Measurements from ENCODE around the gene PFKFB3.

PFKFB3 gene

GRCh38 chr10:6269432-6269831 lies 66.7 kb downstream of the PFKFB3 start:
- POLR2A ChIA-PET (ENCODE audit: low non-redundant PET) = no interaction called here
- TF ChIP-seq CTCF (conservative IDR thresholded peaks at IDR 0.05; ENCODE audit: low read depth) = no peak
- CTCF ChIA-PET = no interaction called here
- no peak overlapping the region for H3K27ac ChIP-seq
- no peak for DNase-seq (ENCODE audit: low spot score)

- DNase-seq (ENCODE audit: low spot score) = no peak
- ChIA-PET POLR2A (ENCODE audit: low non-redundant PET) (no interaction called here), CTCF (no interaction called here)
- TF ChIP-seq CTCF (conservative IDR thresholded peaks at IDR 0.05; ENCODE audit: low read depth) = no peak
- H3K27ac ChIP-seq = no peak overlapping the region
Measured at GRCh38 chr10:6269953-6270867, 67.5 kb downstream of the PFKFB3 start.

DNA sequence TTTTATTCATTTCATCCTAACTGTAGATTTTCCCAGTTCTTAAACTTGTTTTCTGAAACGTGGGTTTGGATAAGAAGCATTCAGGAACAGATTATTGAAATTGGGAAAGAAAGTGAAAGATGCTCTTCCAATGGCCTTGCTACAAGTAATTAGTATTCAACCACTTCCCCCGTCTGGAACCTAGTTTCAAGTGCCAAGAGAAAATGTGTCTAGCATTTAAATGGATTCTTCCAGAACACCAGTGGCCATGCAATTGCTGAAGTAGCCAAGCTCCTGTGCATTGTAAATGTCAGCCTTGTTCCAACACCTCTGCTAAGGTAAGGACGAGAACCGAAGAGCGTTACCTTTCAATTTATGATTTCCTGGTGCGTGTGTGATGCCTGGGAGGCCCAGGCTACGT lies 68.2 kb downstream of the PFKFB3 start:
- ChIA-PET POLR2A (ENCODE audit: low non-redundant PET) (no interaction called here), CTCF (interaction anchor here (0.6 kb wide), 1 partner anchor 11 kb away, joined by 3 read pairs; no protein-coding TSS in a partner anchor)
- no peak for TF ChIP-seq CTCF (conservative IDR thresholded peaks at IDR 0.05; ENCODE audit: low read depth)
- no peak for DNase-seq (ENCODE audit: low spot score)
- H3K27ac ChIP-seq = no peak overlapping the region

- CTCF ChIA-PET = no interaction called here
- no peak for DNase-seq (ENCODE audit: low spot score)
- H3K27ac ChIP-seq = no peak overlapping the region
- TF ChIP-seq CTCF (conservative IDR thresholded peaks at IDR 0.05; ENCODE audit: low read depth) = no peak
- POLR2A ChIA-PET (ENCODE audit: low non-redundant PET) = no interaction called here
Measured at GRCh38 chr10:6271663-6272062, 68.9 kb downstream of the PFKFB3 start.

DNA sequence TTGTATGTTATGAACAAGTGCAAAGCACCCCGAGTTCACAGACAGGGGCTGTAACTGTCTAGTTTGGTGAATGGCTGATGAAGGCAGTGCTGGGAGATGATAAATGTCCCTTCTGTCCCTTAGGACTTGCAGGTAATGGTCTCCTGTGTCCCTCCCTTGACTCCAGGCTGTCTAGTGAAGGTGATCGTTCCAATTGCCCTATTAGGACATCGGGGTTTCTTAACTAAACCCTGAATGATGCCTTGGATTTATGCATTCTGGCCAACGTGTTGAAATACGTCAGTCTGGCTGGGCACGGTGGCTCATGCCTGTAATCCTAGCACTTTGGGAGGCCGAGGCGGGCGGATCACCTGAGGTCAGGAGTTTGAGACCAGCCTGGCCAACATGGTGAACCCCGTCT lies 69.4 kb downstream of the PFKFB3 start:
- ChIA-PET POLR2A (ENCODE audit: low non-redundant PET) (no interaction called here), CTCF (interaction anchor here (0.6 to 0.7 kb wide), 2 partner anchors 17 to 179 kb away, joined by 3 to 4 read pairs; no protein-coding TSS in a partner anchor)
- H3K27ac ChIP-seq = no peak overlapping the region
- no peak for DNase-seq (ENCODE audit: low spot score)
- no peak for TF ChIP-seq CTCF (conservative IDR thresholded peaks at IDR 0.05; ENCODE audit: low read depth)

GRCh38 chr10:6273351-6273750 lies 70.6 kb downstream of the PFKFB3 start:
- TF ChIP-seq CTCF (conservative IDR thresholded peaks at IDR 0.05; ENCODE audit: low read depth) = no peak
- no peak for DNase-seq (ENCODE audit: low spot score)
- ChIA-PET CTCF (no interaction called here), POLR2A (ENCODE audit: low non-redundant PET) (no interaction called here)
- H3K27ac ChIP-seq = no peak overlapping the region
